Dendritic cell treated with granulocyte-macrophage colony-stimulating factor and Interleukin-4, amounts not matched to agents 40 ng/mL and 50 ng/mL, for 4 days (primary cell): ENCODE data around the gene COPG2.

Source experiments
- H3K27ac Mint-ChIP-seq: one replicate; pipeline ENCODE4 v1.8.0; 2022; ENCODE audit warnings: mild to moderate bottlenecking, mixed read lengths
- H3K27me3 Mint-ChIP-seq: one replicate; pipeline ENCODE4 v1.8.0; 2022; ENCODE audit warnings: mild to moderate bottlenecking, mixed read lengths
- H3K36me3 Mint-ChIP-seq: one replicate; pipeline ENCODE4 v1.8.0; 2022; ENCODE audit warnings: low read depth, mixed read lengths
- H3K4me1 Mint-ChIP-seq: one replicate; pipeline ENCODE4 v1.8.0; 2022; ENCODE audit warnings: low read depth, mixed read lengths
- H3K4me3 Mint-ChIP-seq: one replicate; pipeline ENCODE4 v1.8.0; 2022; ENCODE audit warnings: mild to moderate bottlenecking, moderate library complexity, mixed read lengths
- H3K9me3 Mint-ChIP-seq: one replicate; pipeline ENCODE4 v1.8.0; 2022; ENCODE audit warnings: mixed read lengths
- intact Hi-C: fragments of 100-400 bp; cut with micrococcal nuclease; formaldehyde crosslinking; loops from one replicate; pipeline ENCODE4 v1.15.0; 2022

The COPG2 gene

GRCh38 chr7:130476297-130477150, 192.0 kb downstream of the COPG2 start:
- Mint-ChIP-seq H3K9me3 (no peaks in the 10 kb centered on the region), H3K4me3 (no peak overlapping the region), H3K27ac (peak overlapping the region; percentile 51), H3K36me3 (no peaks in the 10 kb centered on the region), H3K4me1 (peaks cover 46% of the 10 kb centered on the region), H3K27me3 (no peaks in the 10 kb centered on the region)
- intact Hi-C loops = no loop called here

- Mint-ChIP-seq H3K9me3 (no peaks in the 10 kb centered on the region), H3K4me1 (peaks cover 46% of the 10 kb centered on the region), H3K27ac (no peak overlapping the region), H3K27me3 (no peaks in the 10 kb centered on the region), H3K4me3 (no peak overlapping the region), H3K36me3 (no peaks in the 10 kb centered on the region)
- intact Hi-C loops = no loop called here
Measured at GRCh38 chr7:130475776-130476175, 192.8 kb downstream of the COPG2 start.

DNA sequence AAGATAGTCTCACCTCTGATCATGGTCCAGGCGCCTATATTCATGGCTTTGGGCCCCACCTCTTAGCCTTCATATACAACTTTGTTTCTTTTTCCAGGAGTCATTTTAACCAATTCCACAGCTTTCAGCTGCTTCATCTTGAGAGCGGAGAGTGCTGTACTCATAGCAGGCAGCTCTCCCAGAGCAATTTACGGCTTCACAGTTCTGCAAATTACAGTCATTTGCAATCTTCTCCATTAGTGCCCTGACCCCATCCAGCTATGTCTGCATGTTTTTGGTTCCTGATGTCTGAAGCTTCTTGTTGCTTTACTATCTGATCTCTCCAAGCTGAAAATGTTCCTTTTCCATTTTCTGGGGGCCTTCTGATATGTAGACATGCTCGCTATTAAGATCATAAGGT, 194.7 kb downstream of the COPG2 start:
- Mint-ChIP-seq H3K4me1 (peaks cover 33% of the 10 kb centered on the region), H3K36me3 (no peaks in the 10 kb centered on the region), H3K27ac (peak overlapping the region; percentile 82), H3K9me3 (no peaks in the 10 kb centered on the region), H3K4me3 (peak overlapping the region; percentile 57), H3K27me3 (no peaks in the 10 kb centered on the region)
- intact Hi-C loops = no loop called here

GRCh38 chr7:130473289-130473688, 195.3 kb downstream of the COPG2 start:
- intact Hi-C loops = no loop called here
- Mint-ChIP-seq H3K4me1 (peaks cover 33% of the 10 kb centered on the region), H3K36me3 (no peaks in the 10 kb centered on the region), H3K9me3 (no peaks in the 10 kb centered on the region), H3K27me3 (no peaks in the 10 kb centered on the region), H3K4me3 (no peak overlapping the region), H3K27ac (peak overlapping the region; percentile 82)

DNA sequence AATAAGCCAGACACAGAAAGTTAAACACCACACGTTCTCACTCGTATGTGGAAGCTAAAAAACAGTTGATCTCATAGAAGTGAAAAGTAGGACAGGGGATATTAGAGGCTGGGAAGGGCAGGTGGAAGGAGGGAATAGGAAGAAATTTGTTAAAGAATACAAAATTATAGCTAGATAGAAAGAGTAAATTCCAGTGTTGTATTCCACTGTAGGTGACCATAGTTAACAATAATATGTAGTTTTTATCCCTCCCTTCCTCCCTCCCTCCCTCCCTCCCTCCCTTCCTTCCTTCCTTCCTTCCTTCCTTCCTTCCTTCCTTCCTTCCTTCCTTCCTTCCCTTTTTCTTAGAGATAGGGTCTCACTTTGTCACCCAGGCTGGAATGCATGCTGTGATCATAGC, 196.6 kb downstream of the COPG2 start:
- Mint-ChIP-seq H3K9me3 (no peaks in the 10 kb centered on the region), H3K27ac (no peak overlapping the region), H3K4me1 (peaks cover 33% of the 10 kb centered on the region), H3K36me3 (no peaks in the 10 kb centered on the region), H3K4me3 (no peak overlapping the region), H3K27me3 (no peaks in the 10 kb centered on the region)
- intact Hi-C loops = no loop called here

DNA sequence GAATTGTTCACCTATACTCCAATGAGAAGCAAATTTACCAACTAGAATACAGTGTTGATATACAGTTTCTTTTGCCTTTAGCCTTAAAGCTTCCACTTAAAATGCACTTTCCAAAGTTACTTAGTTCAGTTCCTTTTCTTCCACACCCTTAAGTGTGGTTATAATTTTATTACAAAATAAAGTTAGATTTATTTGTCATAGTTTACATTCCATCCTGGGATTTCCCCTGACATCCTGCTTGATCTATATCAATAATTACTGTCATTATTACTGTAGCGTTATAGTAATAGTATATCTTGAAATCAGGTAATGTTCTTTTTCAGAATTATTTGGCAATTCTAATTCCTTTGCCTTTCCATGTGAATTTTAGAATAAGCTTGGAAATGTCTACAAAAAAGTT, 199.9 kb downstream of the COPG2 start:
- intact Hi-C loops = no loop called here
- Mint-ChIP-seq H3K4me3 (no peak overlapping the region), H3K36me3 (no peaks in the 10 kb centered on the region), H3K27ac (no peak overlapping the region), H3K4me1 (peaks cover 16% of the 10 kb centered on the region), H3K9me3 (no peaks in the 10 kb centered on the region), H3K27me3 (no peaks in the 10 kb centered on the region)

DNA sequence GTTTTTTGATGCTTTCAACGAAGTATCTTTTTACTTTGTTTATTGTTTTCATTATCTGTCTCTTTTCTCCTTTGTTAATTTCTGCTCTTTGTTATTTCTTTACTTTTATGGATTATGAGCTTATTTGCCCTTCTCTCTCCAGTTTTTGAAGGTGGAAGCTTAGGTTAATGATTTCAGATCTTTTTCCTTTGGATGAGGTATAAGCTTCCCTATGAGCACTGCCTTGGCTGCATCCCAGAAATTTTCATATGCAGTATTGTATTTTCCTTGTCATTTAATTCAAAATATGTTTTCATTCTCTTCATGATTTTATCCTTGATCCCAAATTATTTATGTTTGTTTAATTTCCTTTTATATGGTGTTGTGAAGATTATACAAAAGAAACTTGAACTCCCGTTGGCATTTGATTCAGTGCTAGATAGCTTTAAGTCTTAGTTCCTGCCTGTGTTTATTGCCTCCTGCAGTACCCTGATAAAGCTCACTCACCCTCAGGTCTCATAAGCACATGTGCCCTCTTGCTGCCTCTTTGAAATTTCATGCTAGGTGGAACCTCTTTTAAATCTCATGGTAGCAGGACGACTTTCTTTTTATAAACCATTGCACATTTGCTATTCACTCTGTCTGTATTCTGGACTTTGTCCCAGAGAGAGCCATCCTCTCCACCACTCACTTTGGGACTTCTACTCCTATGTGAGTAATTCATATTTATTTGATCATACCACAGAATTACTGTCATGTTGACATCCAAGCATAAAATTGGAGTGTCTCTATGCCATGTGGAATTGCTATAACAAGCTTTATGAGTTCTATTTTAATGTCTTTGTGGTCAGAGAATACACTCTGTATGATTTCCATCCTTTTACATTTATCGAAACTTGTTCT, 204.8 kb downstream of the COPG2 start:
- Mint-ChIP-seq H3K4me3 (no peak overlapping the region), H3K36me3 (no peaks in the 10 kb centered on the region), H3K27me3 (no peaks in the 10 kb centered on the region), H3K4me1 (peaks cover under 1% of the 10 kb centered on the region), H3K27ac (no peak overlapping the region), H3K9me3 (peaks cover 8% of the 10 kb centered on the region)
- intact Hi-C loops = no loop called here

GRCh38 chr7:130461272-130461671, 207.3 kb downstream of the COPG2 start:
- H3K27me3 Mint-ChIP-seq = no peaks in the 10 kb centered on the region
- H3K36me3 Mint-ChIP-seq = no peaks in the 10 kb centered on the region
- H3K4me3 Mint-ChIP-seq = no peak overlapping the region
- intact Hi-C loops = no loop called here
- H3K9me3 Mint-ChIP-seq = peaks cover 8% of the 10 kb centered on the region
- peaks cover 6% of the 10 kb centered on the region for H3K4me1 Mint-ChIP-seq
- no peak overlapping the region for H3K27ac Mint-ChIP-seq

GRCh38 chr7:130458257-130458656, 210.3 kb downstream of the COPG2 start:
- no peaks in the 10 kb centered on the region for H3K36me3 Mint-ChIP-seq
- no peaks in the 10 kb centered on the region for H3K27me3 Mint-ChIP-seq
- peaks cover 6% of the 10 kb centered on the region for H3K4me1 Mint-ChIP-seq
- H3K4me3 Mint-ChIP-seq = peak overlapping the region; percentile 13
- peaks cover 8% of the 10 kb centered on the region for H3K9me3 Mint-ChIP-seq
- intact Hi-C loops = no loop called here
- H3K27ac Mint-ChIP-seq = no peak overlapping the region
